Tibial nerve (tissue), 4 donors: ENCODE data around the gene CCDC110.

Experiments used
- CTCF ChIP-seq, 5 experiments: fragments of 200-600 bp in 3 of 5; fragments of 450-650 bp in 2 of 5; sonication (generic) in 3 of 5; IDR thresholded peaks; one replicate each; pipeline ENCODE4 v1.5.1; 2016 to 2019; ENCODE audit warnings: antibody characterized with exemption in 5 of 5, mild to moderate bottlenecking in 3 of 5, moderate library complexity in 2 of 5
- EP300 ChIP-seq, 2 donors: sonication (generic); formaldehyde crosslinking; IDR thresholded peaks; one replicate each; pipeline ENCODE4 v1.6.1; 2017; ENCODE audit warnings: antibody characterized with exemption in 2 of 2, mild to moderate bottlenecking in 1 of 2
- POLR2A ChIP-seq, 2 donors: fragments of 450-650 bp; IDR thresholded peaks; one replicate each; pipeline ENCODE4 v1.6.1; 2017; ENCODE audit warnings: antibody characterized with exemption in 2 of 2, mild to moderate bottlenecking in 2 of 2, moderate library complexity in 2 of 2

- TF ChIP-seq CTCF (IDR thresholded peaks at IDR 0.05) (no peak), POLR2A (IDR thresholded peaks at IDR 0.05) (no peak), EP300 (IDR thresholded peaks at IDR 0.05) (no peak)
Measured at GRCh38 chr4:185480016-185480732, 8.6 kb upstream of the CCDC110 start.
